Stimulated activated CD4-positive, alpha-beta T cell treated with anti-CD3 and anti-CD28 coated beads, Interleukin-4, amount 100 ng/mL, for 1 hour (primary cell): ENCODE results near the gene PDZD2.

Experiments used
- DNase-seq: peaks from one replicate; pipeline ENCODE4 v3.0.0-alpha.2; 2020

Gene PDZD2

GRCh38 chr5:31890046-31890445, 251.1 kb downstream of the PDZD2 start:
- DNase-seq: no peak

- no peak for DNase-seq
These were observed 255.2 kb downstream of the PDZD2 start for GRCh38 chr5:31894141-31894540.

- DNase-seq: no peak
These were observed 256.4 kb downstream of the PDZD2 start for GRCh38 chr5:31895199-31895820.

- DNase-seq: no peak
These were observed 259.2 kb downstream of the PDZD2 start for GRCh38 chr5:31898036-31898632.

GRCh38 chr5:31900296-31900865, 261.4 kb downstream of the PDZD2 start:
- no peak for DNase-seq

- DNase-seq: no peak
These were observed 263.0 kb downstream of the PDZD2 start for GRCh38 chr5:31901807-31902530.

- DNase-seq: no peak
These were observed 269.5 kb downstream of the PDZD2 start for GRCh38 chr5:31908396-31908795.

- DNase-seq: no peak
These were observed 270.1 kb downstream of the PDZD2 start for GRCh38 chr5:31909073-31909472.

GRCh38 chr5:31911291-31912265, 272.6 kb downstream of the PDZD2 start:
- DNase-seq: no peak

GRCh38 chr5:31913808-31914207, 274.9 kb downstream of the PDZD2 start:
- no peak for DNase-seq

GRCh38 chr5:31916327-31916726, 277.4 kb downstream of the PDZD2 start:
- no peak for DNase-seq

- DNase-seq: no peak
These were observed 279.8 kb downstream of the PDZD2 start for GRCh38 chr5:31918739-31919138.

- no peak for DNase-seq
These were observed 282.9 kb downstream of the PDZD2 start for GRCh38 chr5:31921852-31922305.

- DNase-seq: no peak
These were observed 285.1 kb downstream of the PDZD2 start for GRCh38 chr5:31924005-31924404.

- no peak for DNase-seq
These were observed 292.9 kb downstream of the PDZD2 start for GRCh38 chr5:31931874-31932273.

- DNase-seq: no peak
These were observed 295.2 kb downstream of the PDZD2 start for GRCh38 chr5:31934156-31934555.

- DNase-seq: no peak
These were observed 296.8 kb downstream of the PDZD2 start for GRCh38 chr5:31935496-31936369.

GRCh38 chr5:31936683-31937082, 297.8 kb downstream of the PDZD2 start:
- DNase-seq: no peak

- no peak for DNase-seq
These were observed 298.3 kb downstream of the PDZD2 start for GRCh38 chr5:31937226-31937625.

- no peak for DNase-seq
These were observed 298.8 kb downstream of the PDZD2 start for GRCh38 chr5:31937703-31938102.

- no peak for DNase-seq
These were observed 300.2 kb downstream of the PDZD2 start for GRCh38 chr5:31939151-31939550.
